Cardiac muscle cell (in vitro differentiated cells and primary cell): ENCODE data around the gene INSYN2B. TPM values are rescaled to one million over a fixed set of nuclear protein-coding genes. Genes with fewer than 3 reads are reported as not detected.
A peak's percentile ranks its signal among the peaks of the same experiment; 100 is the strongest.

Source experiments
- DNase-seq, 2 donors: peaks; one replicate each; pipeline versions ENCODE4 v3.0.0 to v3.0.0-alpha.2; 2010 to 2017; ENCODE audit warnings: low read depth in 1 of 2, low spot score in 1 of 2
- H3K27ac ChIP-seq: fragments of 200-600 bp; sonication (generic); 2 replicates; pipeline ENCODE4 v1.5.1; 2016
- H3K27me3 ChIP-seq: fragments of 200-600 bp; sonication (generic); 2 replicates; pipeline ENCODE4 v1.6.0; 2016; ENCODE audit warnings: control low read depth
- H3K36me3 ChIP-seq: fragments of 200-600 bp; sonication (generic); 2 replicates; pipeline ENCODE4 v1.5.1; 2016; ENCODE audit warnings: control low read depth
- H3K4me1 ChIP-seq: fragments of 200-600 bp; sonication (generic); 2 replicates; pipeline ENCODE4 v1.8.1; 2017; ENCODE audit warnings: low read depth, mild to moderate bottlenecking, mixed run types
- H3K4me3 ChIP-seq: fragments of 200-600 bp; sonication (generic); 2 replicates; pipeline ENCODE4 v1.5.1; 2016; ENCODE audit warnings: mild to moderate bottlenecking
- H3K9me3 ChIP-seq: fragments of 200-600 bp; sonication (generic); 2 replicates; pipeline ENCODE4 v1.5.1; 2017; ENCODE audit warnings: low read depth, mild to moderate bottlenecking, control low read depth
- CTCF ChIP-seq: IDR thresholded peaks from 2 replicates; pipeline ENCODE4 v1.5.1; 2012; ENCODE audit warnings: low read depth, mild to moderate bottlenecking, low read length
- polyA plus RNA-seq: library from polyadenylated mRNA; unstranded; fragments of >200 nt; fragmentation: Nextera tagmentation; extraction: Ambion mirVana; gene quantifications from 2 replicates; pipeline ENCODE4 v1.2.1, GENCODE V29; 2016
- total RNA-seq: library from RNA; depleted of rRNA; stranded (reverse); fragments of >200 nt; gene quantifications from 2 replicates; pipeline ENCODE4 v1.2.3, GENCODE V29; 2016

The INSYN2B gene
- total and polyA plus RNA-seq, 2 experiments from 2014 or later: 1.6 to 9.3 TPM

GRCh38 chr5:169893571-169893970, 86.7 kb downstream of the INSYN2B start:
- no peaks in the 10 kb centered on the region for H3K27me3 ChIP-seq
- H3K27ac ChIP-seq: no peak overlapping the region
- H3K9me3 ChIP-seq: no peaks in the 10 kb centered on the region
- H3K4me3 ChIP-seq: no peak overlapping the region
- TF ChIP-seq CTCF: no peak
- H3K4me1 ChIP-seq: no peaks in the 10 kb centered on the region
- peak in 1 of 2 donors; percentile 73 for DNase-seq
- no peaks in the 10 kb centered on the region for H3K36me3 ChIP-seq

GRCh38 chr5:169893010-169893409, 87.3 kb downstream of the INSYN2B start:
- Histone ChIP-seq H3K4me1 (no peaks in the 10 kb centered on the region), H3K27ac (no peak overlapping the region), H3K36me3 (no peaks in the 10 kb centered on the region), H3K4me3 (no peak overlapping the region), H3K9me3 (no peaks in the 10 kb centered on the region), H3K27me3 (no peaks in the 10 kb centered on the region)
- DNase-seq: no peak
- no peak for TF ChIP-seq CTCF

GRCh38 chr5:169889572-169889971, 90.7 kb downstream of the INSYN2B start:
- DNase-seq: no peak
- TF ChIP-seq CTCF: no peak

GRCh38 chr5:169886677-169887076, 93.6 kb downstream of the INSYN2B start:
- H3K9me3 ChIP-seq: no peaks in the 10 kb centered on the region
- H3K4me1 ChIP-seq: no peaks in the 10 kb centered on the region
- DNase-seq: no peak
- TF ChIP-seq CTCF: no peak
- no peak overlapping the region for H3K27ac ChIP-seq
- no peaks in the 10 kb centered on the region for H3K27me3 ChIP-seq
- H3K36me3 ChIP-seq: no peaks in the 10 kb centered on the region
- H3K4me3 ChIP-seq: no peak overlapping the region

More at GRCh38 chr5:169889572-169889971, 90.7 kb downstream of the INSYN2B start:
- H3K27me3 ChIP-seq: no peaks in the 10 kb centered on the region
- H3K9me3 ChIP-seq: no peaks in the 10 kb centered on the region
- no peak overlapping the region for H3K27ac ChIP-seq
- H3K4me3 ChIP-seq: no peak overlapping the region
- H3K36me3 ChIP-seq: no peaks in the 10 kb centered on the region
- H3K4me1 ChIP-seq: no peaks in the 10 kb centered on the region

- no peaks in the 10 kb centered on the region for H3K27me3 ChIP-seq
- H3K4me3 ChIP-seq: no peak overlapping the region
- DNase-seq: no peak
Observed at GRCh38 chr5:169886033-169886432, 94.3 kb downstream of the INSYN2B start.

More at GRCh38 chr5:169886033-169886432, 94.3 kb downstream of the INSYN2B start:
- TF ChIP-seq CTCF: no peak
- Histone ChIP-seq H3K9me3 (no peaks in the 10 kb centered on the region), H3K4me1 (no peaks in the 10 kb centered on the region), H3K36me3 (no peaks in the 10 kb centered on the region), H3K27ac (no peak overlapping the region)
